ENCODE data around the gene CARMIL1. TPM values are rescaled to one million over a fixed set of nuclear protein-coding genes. Genes with fewer than 3 reads are reported as not detected.
"Not testable (repeated sequence)": the region's sequence is repeated elsewhere in the genome, so short reads cannot be mapped to it uniquely, and the experiment has no call there.

Gene CARMIL1
- total RNA-seq, 1 donor from 2014 or later, result 20.8 TPM

DNA sequence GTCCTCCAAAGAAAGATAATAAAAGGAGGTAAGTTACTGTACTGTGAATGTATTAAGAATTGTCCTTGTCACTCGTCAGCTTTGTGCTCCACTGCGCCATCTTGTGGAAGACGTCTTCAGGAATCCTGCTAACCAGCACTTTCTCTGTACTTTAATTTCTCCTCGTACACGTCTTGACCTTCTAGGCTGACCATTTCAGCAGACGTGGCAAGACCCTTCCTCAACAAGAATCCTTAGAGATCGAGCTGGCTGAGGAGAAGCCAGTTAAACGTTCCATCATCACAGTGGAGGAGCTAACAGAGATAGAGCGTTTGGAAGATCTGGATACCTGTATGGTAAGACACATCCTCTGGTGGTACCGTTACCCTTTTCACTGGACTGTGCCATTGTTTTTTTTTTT lies 277.3 kb downstream of the CARMIL1 start:
- DNase-seq (ENCODE audit: low spot score), result peak; percentile 92
- intact Hi-C loops (cut with DNase I), result no loop called here
- ATAC-seq, result peak; percentile 76

DNA sequence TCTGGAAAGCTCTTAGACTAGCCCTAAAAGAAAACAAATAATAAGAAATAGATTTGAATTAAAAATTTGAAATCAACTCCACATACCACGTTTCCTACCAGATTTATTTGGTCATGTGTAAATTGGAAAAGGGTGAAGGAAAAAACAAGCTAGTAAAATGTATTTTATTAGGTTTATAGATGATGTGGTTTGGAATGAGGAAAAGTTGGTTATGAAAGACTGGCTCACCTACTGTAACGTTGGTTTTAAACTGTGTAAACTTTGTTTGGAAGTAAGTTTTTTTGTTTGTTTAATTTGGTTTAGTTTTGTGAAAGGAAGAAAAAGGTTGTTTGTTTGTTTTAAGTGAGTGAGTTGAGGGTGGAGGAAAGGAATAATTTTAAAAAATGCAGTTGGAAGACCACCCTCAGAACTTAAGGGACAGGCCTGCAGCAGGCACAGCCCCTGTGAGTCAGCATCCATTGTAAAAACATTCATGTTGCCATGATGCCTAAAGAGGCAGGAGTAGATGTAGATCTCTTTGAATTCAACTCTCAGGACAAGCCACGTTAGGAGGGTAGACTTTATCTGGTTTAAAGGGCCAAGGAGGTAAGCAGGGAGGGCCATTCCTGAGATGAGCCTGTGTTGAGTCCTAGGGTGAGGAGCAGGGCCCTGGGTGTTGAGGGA lies 279.1 kb downstream of the CARMIL1 start:
- ATAC-seq (no peak), DNase-seq (ENCODE audit: low spot score) (no peak)
- intact Hi-C loops (cut with DNase I), result no loop called here

DNA sequence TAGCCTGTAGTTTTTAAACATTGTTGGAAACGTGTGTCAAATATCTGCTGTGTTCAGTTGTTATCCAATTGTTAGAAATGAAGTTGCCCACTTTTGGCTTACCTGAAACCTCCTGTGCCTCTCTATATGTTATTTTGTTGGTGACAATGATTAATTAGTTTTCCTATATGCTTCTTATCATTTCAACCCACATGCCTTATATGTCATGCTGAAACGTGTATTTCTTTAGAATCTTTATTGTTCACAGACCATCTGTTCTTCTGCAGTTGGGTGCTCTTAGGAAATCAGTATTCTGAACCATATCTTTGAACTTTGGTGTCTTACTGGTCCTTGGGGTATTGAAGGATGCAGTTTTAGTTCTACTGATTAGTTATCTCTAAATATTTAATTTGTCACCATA lies 281.7 kb downstream of the CARMIL1 start:
- intact Hi-C loops (cut with DNase I), result no loop called here
- no peak for DNase-seq (ENCODE audit: low spot score)
- no peak for ATAC-seq

GRCh38 chr6:25564943-25565342 lies 285.8 kb downstream of the CARMIL1 start:
- intact Hi-C loops (cut with DNase I), result no loop called here
- ATAC-seq, result no peak
- no peak for DNase-seq (ENCODE audit: low spot score)

DNA sequence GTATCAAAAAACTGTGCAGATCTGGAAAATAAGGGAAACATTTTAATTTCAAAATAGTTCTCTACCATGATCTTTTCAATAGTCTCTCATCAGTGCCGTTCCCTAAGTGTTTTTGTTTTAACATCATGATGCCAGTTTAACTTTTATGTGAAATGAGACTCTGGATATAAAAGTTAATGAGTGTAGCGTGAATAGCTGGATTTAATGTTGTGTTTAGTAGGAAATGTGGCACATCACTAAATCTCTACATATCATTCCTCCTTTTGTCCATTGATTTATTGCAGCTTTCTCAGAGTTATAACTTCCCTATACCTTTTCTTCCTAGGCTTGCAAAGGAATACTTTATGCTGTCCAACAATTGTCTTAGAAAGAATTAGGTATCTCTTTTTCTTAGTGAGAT lies 291.4 kb downstream of the CARMIL1 start:
- ATAC-seq (no peak), DNase-seq (ENCODE audit: low spot score) (no peak)
- intact Hi-C loops (cut with DNase I), result no loop called here

DNA sequence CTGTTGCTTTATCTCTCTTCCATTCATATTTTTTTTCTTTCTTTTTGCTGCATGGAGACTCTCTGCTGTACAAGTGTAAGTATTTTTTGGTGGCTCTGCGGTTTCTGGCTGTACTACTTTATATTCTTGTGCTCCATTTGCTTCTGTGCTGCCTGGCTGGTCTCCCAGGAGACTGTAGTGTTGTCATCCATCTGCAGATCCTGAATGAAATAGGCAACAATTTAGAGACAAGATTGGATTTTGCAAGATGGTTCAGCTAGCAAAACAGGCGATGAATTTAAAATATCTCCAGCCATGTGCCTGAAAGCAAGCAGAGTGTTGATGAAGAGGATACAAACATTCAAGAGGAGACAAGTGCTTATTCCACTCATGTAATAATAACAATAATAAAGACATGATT lies 297.7 kb downstream of the CARMIL1 start:
- ATAC-seq, result peak; percentile 74

GRCh38 chr6:25578538-25578937 lies 299.4 kb downstream of the CARMIL1 start:
- no peak for DNase-seq (ENCODE audit: low spot score)
- intact Hi-C loops (cut with DNase I), result no loop called here
- no peak for ATAC-seq

More for the DNA sequence above, 297.7 kb downstream of the CARMIL1 start:
- intact Hi-C loops (cut with DNase I), result no loop called here
- DNase-seq (ENCODE audit: low spot score), result no peak

GRCh38 chr6:25579391-25579883 lies 300.3 kb downstream of the CARMIL1 start:
- ATAC-seq (no peak), DNase-seq (ENCODE audit: low spot score) (no peak)
- intact Hi-C loops (cut with DNase I), result no loop called here

- DNase-seq (ENCODE audit: low spot score) (no peak), ATAC-seq (no peak)
- intact Hi-C loops (cut with DNase I), result no loop called here
Observed at GRCh38 chr6:25579902-25580495, 300.8 kb downstream of the CARMIL1 start.

DNA sequence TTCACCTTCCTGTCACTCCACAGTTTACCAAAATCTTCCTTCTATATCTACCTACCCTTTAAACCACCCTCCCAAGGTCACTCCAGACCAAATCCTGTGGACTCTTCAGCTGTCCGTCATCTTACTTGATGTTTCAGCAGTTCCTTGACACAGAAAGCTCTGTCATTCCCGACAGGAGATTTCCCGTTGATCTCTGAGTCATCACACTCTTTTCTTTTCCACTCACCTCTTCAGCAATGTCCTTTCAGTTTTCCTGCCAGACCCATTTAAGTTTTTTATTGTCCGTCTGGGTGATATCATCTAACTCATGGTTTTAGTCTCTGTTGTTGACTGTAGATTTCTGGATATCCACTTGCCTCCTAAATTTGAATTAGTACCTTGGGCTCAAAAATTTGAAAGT lies 302.9 kb downstream of the CARMIL1 start:
- ATAC-seq, result no peak
- intact Hi-C loops (cut with DNase I), result no loop called here
- DNase-seq (ENCODE audit: low spot score), result no peak

- no peak for DNase-seq (ENCODE audit: low spot score)
- ATAC-seq, result no peak
Observed at GRCh38 chr6:25583099-25583498, 303.9 kb downstream of the CARMIL1 start.

GRCh38 chr6:25583906-25584305 lies 304.7 kb downstream of the CARMIL1 start:
- ATAC-seq (no peak), DNase-seq (ENCODE audit: low spot score) (no peak)
- intact Hi-C loops (cut with DNase I), result no loop called here

More at GRCh38 chr6:25583099-25583498, 303.9 kb downstream of the CARMIL1 start:
- intact Hi-C loops (cut with DNase I), result no loop called here

- ATAC-seq (no peak), DNase-seq (ENCODE audit: low spot score) (no peak)
- intact Hi-C loops (cut with DNase I), result no loop called here
Observed at GRCh38 chr6:25585225-25585624, 306.1 kb downstream of the CARMIL1 start.

DNA sequence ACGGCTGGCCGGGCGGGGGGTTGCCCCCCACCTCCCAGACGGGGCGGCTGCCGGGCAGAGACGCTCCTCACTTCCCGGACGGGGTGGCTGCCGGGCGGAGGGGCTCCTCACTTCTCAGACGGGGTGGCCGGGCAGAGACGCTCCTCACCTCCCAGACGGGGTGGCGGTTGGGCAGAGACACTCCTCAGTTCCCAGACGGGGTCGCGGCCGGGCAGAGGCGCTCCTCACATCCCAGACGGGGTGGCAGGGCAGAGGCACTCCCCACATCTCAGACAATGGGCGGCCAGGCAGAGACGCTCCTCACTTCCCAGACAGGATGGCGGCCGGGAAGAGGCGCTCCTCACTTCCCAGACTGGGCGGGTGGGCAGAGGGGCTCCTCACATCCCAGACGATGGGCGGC lies 306.9 kb downstream of the CARMIL1 start:
- ATAC-seq; intact Hi-C loops (cut with DNase I); DNase-seq (ENCODE audit: low spot score): not testable (repeated sequence)

GRCh38 chr6:25586927-25587326 lies 307.8 kb downstream of the CARMIL1 start:
- DNase-seq (ENCODE audit: low spot score) (no peak), ATAC-seq (no peak)
- intact Hi-C loops (cut with DNase I), result no loop called here

GRCh38 chr6:25590986-25591385 lies 311.8 kb downstream of the CARMIL1 start:
- DNase-seq (ENCODE audit: low spot score) (no peak), ATAC-seq (no peak)
- intact Hi-C loops (cut with DNase I), result no loop called here

- no peak for ATAC-seq
- intact Hi-C loops (cut with DNase I), result no loop called here
Observed at GRCh38 chr6:25596928-25597818, 318.0 kb downstream of the CARMIL1 start.

GRCh38 chr6:25599516-25600085 lies 320.4 kb downstream of the CARMIL1 start:
- no peak for DNase-seq (ENCODE audit: low spot score)
- intact Hi-C loops (cut with DNase I), result no loop called here
- no peak for ATAC-seq

More at GRCh38 chr6:25596928-25597818, 318.0 kb downstream of the CARMIL1 start:
- DNase-seq (ENCODE audit: low spot score), result no peak

Measured in sciatic nerve (tissue), 2 donors.